Measurements from ENCODE around the gene GPHA2. TPM values are rescaled to one million over a fixed set of nuclear protein-coding genes. Genes with fewer than 3 reads are reported as not detected.
A peak's percentile ranks its signal among the peaks of the same experiment; 100 is the strongest.

GPHA2 gene
- total RNA-seq, 3 donors from 2014 or later, result not detected

DNA sequence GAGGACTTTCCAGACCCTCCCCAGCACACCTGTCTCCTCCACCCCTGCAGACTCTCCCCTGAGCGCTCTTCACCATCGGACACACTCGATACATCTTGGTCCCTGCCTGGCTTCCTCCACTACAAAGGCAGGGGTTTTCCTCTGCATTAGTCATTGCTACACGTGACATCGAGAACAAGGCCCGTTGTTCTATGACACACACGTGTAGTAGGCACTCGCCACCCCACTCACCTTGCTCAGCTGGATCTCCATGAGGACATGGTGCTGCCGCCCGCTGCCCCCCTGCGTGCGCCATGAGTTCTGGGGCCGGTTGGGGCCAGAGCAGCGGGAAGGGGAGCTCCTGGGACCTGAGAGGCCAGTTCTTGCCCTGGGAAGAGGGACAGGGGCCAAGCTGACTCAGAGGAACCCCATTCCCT lies 35.4 kb downstream of the GPHA2 start:
- peak; percentile 35 for ATAC-seq
- DNase-seq, result peak in 1 of 3 donors; percentile 7
- Histone ChIP-seq H3K36me3 (ENCODE audit: low read depth) (peaks cover 7% of the 10 kb centered on the region), H3K4me1 (ENCODE audit: low read depth) (no peaks in the 10 kb centered on the region), H3K9me3 (no peaks in the 10 kb centered on the region), H3K4me3 (no peak overlapping the region)
- intact Hi-C loops (cut with DNase I, micrococcal nuclease), result no loop called here
- TF ChIP-seq, protein P1, sequence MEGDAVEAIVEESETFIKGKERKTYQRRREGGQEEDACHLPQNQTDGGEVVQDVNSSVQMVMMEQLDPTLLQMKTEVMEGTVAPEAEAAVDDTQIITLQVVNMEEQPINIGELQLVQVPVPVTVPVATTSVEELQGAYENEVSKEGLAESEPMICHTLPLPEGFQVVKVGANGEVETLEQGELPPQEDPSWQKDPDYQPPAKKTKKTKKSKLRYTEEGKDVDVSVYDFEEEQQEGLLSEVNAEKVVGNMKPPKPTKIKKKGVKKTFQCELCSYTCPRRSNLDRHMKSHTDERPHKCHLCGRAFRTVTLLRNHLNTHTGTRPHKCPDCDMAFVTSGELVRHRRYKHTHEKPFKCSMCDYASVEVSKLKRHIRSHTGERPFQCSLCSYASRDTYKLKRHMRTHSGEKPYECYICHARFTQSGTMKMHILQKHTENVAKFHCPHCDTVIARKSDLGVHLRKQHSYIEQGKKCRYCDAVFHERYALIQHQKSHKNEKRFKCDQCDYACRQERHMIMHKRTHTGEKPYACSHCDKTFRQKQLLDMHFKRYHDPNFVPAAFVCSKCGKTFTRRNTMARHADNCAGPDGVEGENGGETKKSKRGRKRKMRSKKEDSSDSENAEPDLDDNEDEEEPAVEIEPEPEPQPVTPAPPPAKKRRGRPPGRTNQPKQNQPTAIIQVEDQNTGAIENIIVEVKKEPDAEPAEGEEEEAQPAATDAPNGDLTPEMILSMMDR (IDR thresholded peaks at IDR 0.05), result no peak

DNA sequence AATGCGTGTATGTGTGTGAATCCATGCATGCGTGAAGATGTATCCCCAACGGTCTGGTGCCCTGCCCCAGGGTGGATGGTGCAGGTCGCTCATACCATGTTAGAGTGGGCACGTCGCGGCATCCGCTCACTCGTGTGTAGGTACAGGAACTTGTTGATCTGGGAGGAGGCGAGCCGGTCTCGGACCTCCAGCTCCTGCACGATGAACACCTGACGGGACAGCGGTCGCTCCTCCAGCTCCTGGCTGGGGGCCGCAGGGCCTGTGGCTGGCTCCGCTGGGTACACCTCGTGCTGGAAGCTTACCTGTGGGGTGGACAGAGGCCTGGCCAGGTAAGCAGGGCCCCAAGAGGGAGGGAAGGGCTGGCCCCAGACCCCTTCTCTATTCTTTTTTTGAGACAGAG lies 37.2 kb downstream of the GPHA2 start:
- Histone ChIP-seq H3K9me3 (no peaks in the 10 kb centered on the region), H3K4me1 (ENCODE audit: low read depth) (no peaks in the 10 kb centered on the region), H3K4me3 (no peak overlapping the region), H3K36me3 (ENCODE audit: low read depth) (peaks cover 7% of the 10 kb centered on the region)
- TF ChIP-seq, protein P1 (IDR thresholded peaks at IDR 0.05), result no peak
- ATAC-seq, result no peak
- intact Hi-C loops (cut with DNase I, micrococcal nuclease), result no loop called here
- DNase-seq, result peak in 1 of 3 donors; percentile 49

DNA sequence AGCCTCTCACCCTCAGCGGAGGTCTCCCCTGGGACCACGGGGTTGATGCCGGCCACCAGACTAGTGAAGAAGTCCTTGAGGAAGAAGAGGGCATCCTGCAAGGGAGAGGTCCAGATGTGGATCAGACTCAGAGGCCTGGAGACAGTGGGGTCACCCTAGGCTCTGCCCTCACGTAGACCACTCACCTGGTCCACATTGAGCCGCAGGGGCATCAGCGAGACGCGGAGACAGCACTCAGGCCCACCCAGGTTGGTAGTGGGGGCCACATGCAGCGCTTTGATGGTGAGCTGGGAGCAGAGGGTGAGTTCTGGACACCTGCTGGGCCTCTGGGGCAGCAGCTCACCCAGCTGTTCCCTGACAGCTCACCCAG lies 37.6 kb downstream of the GPHA2 start:
- ATAC-seq, result no peak
- no peaks in the 10 kb centered on the region for H3K9me3 ChIP-seq
- intact Hi-C loops (cut with DNase I, micrococcal nuclease), result no loop called here
- TF ChIP-seq, protein P1 (IDR thresholded peaks at IDR 0.05), result no peak
- DNase-seq, result no peak
- H3K4me1 ChIP-seq (ENCODE audit: low read depth), result no peaks in the 10 kb centered on the region
- H3K36me3 ChIP-seq (ENCODE audit: low read depth), result peaks cover 7% of the 10 kb centered on the region
- H3K4me3 ChIP-seq, result no peak overlapping the region

DNA sequence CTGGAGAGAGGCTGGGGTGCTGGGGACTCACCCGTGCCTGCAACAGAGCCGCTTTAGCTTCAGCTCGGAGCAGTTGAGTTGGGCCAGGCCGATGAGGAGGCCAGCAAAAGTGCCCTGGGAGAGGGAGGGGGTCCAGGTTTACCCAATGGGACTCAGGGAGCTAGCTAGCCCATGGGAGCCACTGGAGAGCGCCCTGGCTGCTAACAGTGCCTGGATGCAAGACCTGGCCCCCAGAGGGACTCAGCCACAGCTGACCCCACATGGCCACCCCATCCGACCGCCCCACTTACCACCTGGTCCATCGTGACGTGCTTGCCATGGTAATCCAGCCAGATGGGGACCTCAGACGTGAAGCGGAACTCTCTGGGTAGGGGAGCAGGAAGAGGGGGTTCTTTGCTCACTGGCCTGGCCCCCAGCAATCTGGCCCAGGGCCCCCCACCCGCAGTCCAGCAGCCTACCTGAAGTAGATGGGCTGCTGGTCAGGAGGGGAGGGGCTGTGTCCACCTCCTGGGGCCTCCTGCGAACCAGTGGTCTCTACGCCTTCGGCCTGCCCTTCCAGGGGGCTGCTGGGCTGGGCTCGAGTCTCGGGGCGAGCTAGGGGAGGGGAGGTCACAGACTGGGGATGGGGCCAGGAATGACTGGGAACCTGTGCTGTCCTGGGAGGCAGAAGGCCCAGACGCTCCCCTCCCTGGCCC lies 38.2 kb downstream of the GPHA2 start:
- peak in 1 of 3 donors; percentile 4 for DNase-seq
- no peaks in the 10 kb centered on the region for H3K9me3 ChIP-seq
- TF ChIP-seq, protein P1 (IDR thresholded peaks at IDR 0.05), result no peak
- no peaks in the 10 kb centered on the region for H3K4me1 ChIP-seq (ENCODE audit: low read depth)
- intact Hi-C loops (cut with DNase I, micrococcal nuclease), result no loop called here
- H3K36me3 ChIP-seq (ENCODE audit: low read depth), result peaks cover 7% of the 10 kb centered on the region
- no peak overlapping the region for H3K4me3 ChIP-seq
- no peak for ATAC-seq

DNA sequence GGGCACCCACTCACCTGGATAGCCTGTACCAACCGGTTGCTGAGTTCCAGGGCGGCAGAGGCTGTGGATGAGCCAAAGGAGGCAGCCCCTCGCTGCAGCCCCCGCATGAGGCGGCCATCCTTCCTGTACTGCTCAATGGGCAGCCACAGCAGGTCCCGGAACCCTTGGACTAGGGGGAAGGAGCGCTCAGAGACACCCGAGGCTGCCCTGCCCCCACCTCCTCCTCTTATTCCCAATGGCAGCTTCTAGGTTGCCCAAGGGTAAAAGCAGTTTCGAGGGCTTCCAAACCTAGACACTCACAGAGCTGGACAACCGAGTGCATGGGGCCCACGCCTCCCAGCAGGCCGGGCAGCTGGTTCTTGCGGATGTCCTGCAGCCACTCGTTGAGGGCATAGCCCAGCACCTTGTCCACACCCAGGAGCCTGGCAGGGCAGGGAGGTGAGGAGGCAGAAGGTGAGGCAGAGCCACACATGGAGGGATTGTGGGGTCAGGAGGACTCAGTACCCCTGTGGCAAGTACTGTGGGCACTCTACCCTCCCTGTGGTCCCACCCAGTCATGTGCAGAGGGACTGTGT lies 39.2 kb downstream of the GPHA2 start:
- TF ChIP-seq, protein P1 (IDR thresholded peaks at IDR 0.05), result no peak
- Histone ChIP-seq H3K9me3 (no peaks in the 10 kb centered on the region), H3K4me3 (no peak overlapping the region), H3K36me3 (ENCODE audit: low read depth) (peaks cover 7% of the 10 kb centered on the region), H3K4me1 (ENCODE audit: low read depth) (no peaks in the 10 kb centered on the region)
- DNase-seq, result peak in 2 of 3 donors; percentile 6 to 49
- intact Hi-C loops (cut with DNase I, micrococcal nuclease), result no loop called here
- no peak for ATAC-seq
